ENCODE results near the gene PWWP2B.

The PWWP2B gene

DNA sequence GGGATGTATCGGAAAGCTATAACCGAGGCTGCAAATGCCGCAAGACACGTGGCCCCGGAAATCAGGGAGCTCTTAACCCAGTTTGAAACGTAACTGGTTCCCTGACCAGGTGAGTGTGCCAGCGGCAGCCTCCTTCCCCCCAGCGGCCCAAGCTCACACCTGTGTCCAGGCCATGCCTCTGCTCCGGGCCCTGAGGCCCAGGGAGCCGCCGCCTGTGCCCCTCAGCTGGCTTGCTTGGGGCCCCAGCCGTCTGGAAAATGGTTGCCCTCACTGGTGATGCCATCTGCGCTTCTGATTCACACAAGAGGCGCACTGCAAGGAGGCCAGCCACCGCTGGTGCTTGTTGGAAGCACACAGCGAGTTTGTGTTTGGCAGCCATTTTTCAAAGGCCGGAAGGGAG lies 9.2 kb downstream of the PWWP2B start:
- CTCF ChIA-PET, result no interaction called here

GRCh38 chr10:132406750-132407149 lies 9.8 kb downstream of the PWWP2B start:
- ChIA-PET POLR2A (no interaction called here), CTCF (no interaction called here)
- no peak overlapping the region for H3K4me3 ChIP-seq (ENCODE audit: low read depth, low read length)
- TF ChIP-seq CTCF (IDR thresholded peaks at IDR 0.05; ENCODE audit: insufficient read depth, low read length, missing control alignments), result no peak
- DNase-seq (ENCODE audit: low read depth, low spot score), result no peak

More for the DNA sequence above, 9.2 kb downstream of the PWWP2B start:
- POLR2A ChIA-PET, result no interaction called here
- no peak for DNase-seq (ENCODE audit: low read depth, low spot score)
- no peak for TF ChIP-seq CTCF (IDR thresholded peaks at IDR 0.05; ENCODE audit: insufficient read depth, low read length, missing control alignments)
- H3K4me3 ChIP-seq (ENCODE audit: low read depth, low read length), result no peak overlapping the region

DNA sequence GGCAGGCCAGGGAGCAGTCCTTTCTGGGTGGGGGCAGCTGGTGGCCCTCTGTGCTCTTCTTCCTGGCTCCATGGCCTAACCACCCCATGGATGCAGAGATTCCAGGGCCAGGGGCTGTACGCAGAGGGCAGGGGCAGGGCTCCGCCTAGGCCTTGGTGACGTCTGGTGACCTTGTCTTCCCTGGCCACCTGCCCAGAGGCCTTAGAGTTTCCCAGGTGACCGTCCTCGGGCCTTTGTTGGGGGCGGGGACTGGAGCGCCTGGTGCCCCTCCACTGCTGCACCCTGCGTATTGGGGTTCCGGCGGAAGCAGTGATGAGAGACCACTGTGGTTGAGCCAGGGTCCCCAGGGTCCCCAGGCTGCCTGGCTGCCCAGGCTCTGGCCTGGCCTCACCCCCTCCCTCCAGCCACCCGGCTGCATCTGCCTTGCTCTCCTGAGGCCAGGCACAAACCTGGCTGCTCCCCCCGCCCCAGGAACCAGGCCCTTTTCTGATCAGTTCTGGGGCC lies 10.3 kb downstream of the PWWP2B start:
- no peak for TF ChIP-seq CTCF (IDR thresholded peaks at IDR 0.05; ENCODE audit: insufficient read depth, low read length, missing control alignments)
- ChIA-PET CTCF (no interaction called here), POLR2A (no interaction called here)
- no peak for DNase-seq (ENCODE audit: low read depth, low spot score)
- no peak overlapping the region for H3K4me3 ChIP-seq (ENCODE audit: low read depth, low read length)

GRCh38 chr10:132407846-132408278 lies 10.9 kb downstream of the PWWP2B start:
- H3K4me3 ChIP-seq (ENCODE audit: low read depth, low read length), result no peak overlapping the region
- POLR2A ChIA-PET, result no interaction called here
- CTCF ChIA-PET, result interaction anchor here (1.2 kb wide), 1 partner anchor 10 kb away, joined by 3 read pairs; no protein-coding TSS in a partner anchor
- TF ChIP-seq CTCF (IDR thresholded peaks at IDR 0.05; ENCODE audit: insufficient read depth, low read length, missing control alignments), result no peak
- DNase-seq (ENCODE audit: low read depth, low spot score), result no peak

DNA sequence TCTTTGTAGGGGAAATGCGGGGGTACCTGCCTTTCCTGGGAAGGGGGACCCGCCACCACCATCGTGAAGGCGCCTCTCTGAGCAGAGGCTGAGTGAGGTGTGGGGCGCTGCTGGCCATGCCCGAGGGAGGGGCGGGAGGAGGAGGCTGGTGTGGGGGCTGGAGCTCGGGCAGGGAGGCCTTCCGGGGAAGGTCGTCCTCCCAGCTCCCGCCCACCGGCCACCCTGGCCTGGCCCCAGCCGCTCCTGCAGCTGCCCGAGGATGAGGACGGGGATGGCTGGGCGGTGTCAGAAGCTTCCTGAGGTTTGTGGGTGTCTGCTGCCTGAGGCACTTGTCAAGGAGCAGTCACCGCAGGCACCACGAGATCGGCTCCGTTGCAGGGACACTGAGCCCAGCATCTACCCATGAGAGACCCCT lies 11.4 kb downstream of the PWWP2B start:
- TF ChIP-seq CTCF (IDR thresholded peaks at IDR 0.05; ENCODE audit: insufficient read depth, low read length, missing control alignments), result no peak
- no peak overlapping the region for H3K4me3 ChIP-seq (ENCODE audit: low read depth, low read length)
- ChIA-PET CTCF (interaction anchor here (1.2 kb wide), 1 partner anchor 10 kb away, joined by 3 read pairs; no protein-coding TSS in a partner anchor), POLR2A (no interaction called here)
- no peak for DNase-seq (ENCODE audit: low read depth, low spot score)

- no peak for DNase-seq (ENCODE audit: low read depth, low spot score)
- ChIA-PET CTCF (interaction anchor here (1.2 kb wide), 1 partner anchor 11 kb away, joined by 3 read pairs; no protein-coding TSS in a partner anchor), POLR2A (no interaction called here)
- H3K4me3 ChIP-seq (ENCODE audit: low read depth, low read length), result no peak overlapping the region
- no peak for TF ChIP-seq CTCF (IDR thresholded peaks at IDR 0.05; ENCODE audit: insufficient read depth, low read length, missing control alignments)
Observed at GRCh38 chr10:132408823-132409666, 12.0 kb downstream of the PWWP2B start.

All from AG04449 (cell line).